DND-41 (cell line): ENCODE results near the gene TMEM243.

Experiments
- ATAC-seq: fragments of 200-7000 bp; cut with Tn5 transposase; 3 replicates; pipeline ENCODE4 v1.9.1; 2021; ENCODE audit warnings: low read depth; ENCODE audit not compliant: insufficient read depth
- DNase-seq: peaks from one replicate; pipeline ENCODE4 v3.0.0-alpha.2; 2020
- H2AFZ ChIP-seq: 2 replicates; pipeline ENCODE4 v1.6.0; 2012; ENCODE audit warnings: low read depth, low read length
- H3K27ac ChIP-seq: 2 replicates; pipeline ENCODE4 v1.5.1; 2012; ENCODE audit warnings: low read length, inconsistent platforms
- H3K27me3 ChIP-seq: fragments of 200-600 bp; sonication (generic); 2 replicates; pipeline ENCODE4 v1.6.0; 2012; ENCODE audit warnings: low read length, mild to moderate bottlenecking, inconsistent platforms; ENCODE audit not compliant: insufficient read depth, poor library complexity
- H3K36me3 ChIP-seq: 2 replicates; pipeline ENCODE4 v1.5.1; 2012; ENCODE audit warnings: low read length, inconsistent platforms; ENCODE audit not compliant: insufficient read depth
- H3K4me1 ChIP-seq: 2 replicates; pipeline ENCODE4 v1.5.1; 2012; ENCODE audit warnings: mild to moderate bottlenecking, low read length; ENCODE audit not compliant: insufficient read depth
- H3K4me2 ChIP-seq: 2 replicates; pipeline ENCODE4 v1.6.0; 2012; ENCODE audit warnings: mild to moderate bottlenecking, moderate library complexity, low read length, inconsistent platforms; ENCODE audit not compliant: insufficient read depth
- H3K4me3 ChIP-seq, 2 experiments: fragments of 200-600 bp in 1 of 2; shearing (Covaris generic) in 1 of 2; 2 replicates each; pipeline ENCODE4 v1.5.1; 2012 to 2016; ENCODE audit warnings: inconsistent platforms in 2 of 2, low read length in 2 of 2, mild to moderate bottlenecking in 2 of 2, low read depth in 1 of 2, moderate library complexity in 1 of 2
- H3K79me2 ChIP-seq: 2 replicates; pipeline ENCODE4 v1.6.0; 2012; ENCODE audit warnings: low read length, inconsistent platforms; ENCODE audit not compliant: insufficient read depth
- H3K9ac ChIP-seq: 2 replicates; pipeline ENCODE4 v1.6.0; 2012; ENCODE audit warnings: low read depth, mild to moderate bottlenecking, inconsistent platforms, low read length, moderate library complexity
- H3K9me3 ChIP-seq: 2 replicates; pipeline ENCODE4 v1.5.1; 2012; ENCODE audit warnings: low read length, moderate library complexity, mild to moderate bottlenecking, inconsistent platforms; ENCODE audit not compliant: insufficient read depth, severe bottlenecking
- H4K20me1 ChIP-seq: 2 replicates; pipeline ENCODE4 v1.6.0; 2012; ENCODE audit warnings: low read length; ENCODE audit not compliant: insufficient read depth
- CTCF ChIP-seq: IDR thresholded peaks from 2 replicates; pipeline ENCODE4 v1.5.1; 2012; ENCODE audit warnings: borderline replicate concordance, low read length, moderate library complexity, mild to moderate bottlenecking; ENCODE audit not compliant: poor library complexity, severe bottlenecking; ENCODE audit errors: extremely low read depth
- EZH2 ChIP-seq: IDR thresholded peaks from 3 replicates; pipeline ENCODE4 v1.6.1; 2012; ENCODE audit warnings: borderline replicate concordance, low read depth, mild to moderate bottlenecking, moderate library complexity, low read length, inconsistent platforms; ENCODE audit not compliant: severe bottlenecking

TMEM243 gene

GRCh38 chr7:87154569-87154968, 65.0 kb downstream of the TMEM243 start:
- H3K4me2 ChIP-seq: peak overlapping the region; percentile 82
- peak overlapping the region; percentile 100 for H3K9ac ChIP-seq
- no peaks in the 10 kb centered on the region for H3K9me3 ChIP-seq
- peaks cover 46% of the 10 kb centered on the region for H3K4me1 ChIP-seq
- no peak overlapping the region for H2AFZ ChIP-seq
- H3K4me3 ChIP-seq: peak overlapping the region; percentile 81 to 96; a peak in 3 of 4 replicates
- H3K27me3 ChIP-seq: no peaks in the 10 kb centered on the region
- H3K27ac ChIP-seq: peak overlapping the region; percentile 94; the same call in 1 of the 2 replicates
- no peak for DNase-seq
- no peak for ATAC-seq
- no peak for TF ChIP-seq CTCF
- TF ChIP-seq EZH2: no peak
- peaks cover 76% of the 10 kb centered on the region for H3K79me2 ChIP-seq
- H4K20me1 ChIP-seq: peaks cover 49% of the 10 kb centered on the region; the same call in 1 of the 2 replicates
- peaks cover 31% of the 10 kb centered on the region for H3K36me3 ChIP-seq

- Histone ChIP-seq H3K4me1 (peaks cover 46% of the 10 kb centered on the region), H3K4me3 (peak overlapping the region; percentile 81 to 96; a peak in 3 of 4 replicates), H3K79me2 (peaks cover 72% of the 10 kb centered on the region), H3K27me3 (no peaks in the 10 kb centered on the region), H3K27ac (peak overlapping the region; percentile 94), H3K9me3 (no peaks in the 10 kb centered on the region), H3K36me3 (peaks cover 27% of the 10 kb centered on the region), H2AFZ (no peak overlapping the region), H3K9ac (peak overlapping the region; percentile 100), H4K20me1 (peaks cover 45% of the 10 kb centered on the region; the same call in 1 of the 2 replicates), H3K4me2 (peak overlapping the region; percentile 82)
- ATAC-seq (no peak), DNase-seq (no peak)
- TF ChIP-seq EZH2 (no peak), CTCF (no peak)
These were observed 65.4 kb downstream of the TMEM243 start for GRCh38 chr7:87154166-87154565.

- peaks cover 61% of the 10 kb centered on the region for H3K79me2 ChIP-seq
- H3K9me3 ChIP-seq: no peaks in the 10 kb centered on the region
These were observed 66.5 kb downstream of the TMEM243 start for GRCh38 chr7:87152897-87153641.

More at GRCh38 chr7:87152897-87153641, 66.5 kb downstream of the TMEM243 start:
- ATAC-seq: peak; percentile 46
- H4K20me1 ChIP-seq: peaks cover 42% of the 10 kb centered on the region; the same call in 1 of the 2 replicates
- H2AFZ ChIP-seq: peak overlapping the region; percentile 87
- H3K27ac ChIP-seq: peak overlapping the region; percentile 94
- H3K27me3 ChIP-seq: no peaks in the 10 kb centered on the region
- DNase-seq: peak; percentile 44
- peak overlapping the region; percentile 82 for H3K4me2 ChIP-seq
- peaks cover 46% of the 10 kb centered on the region for H3K4me1 ChIP-seq
- H3K36me3 ChIP-seq: peaks cover 26% of the 10 kb centered on the region
- TF ChIP-seq EZH2 (no peak), CTCF (no peak)
- peak overlapping the region; percentile 81 to 96 for H3K4me3 ChIP-seq
- H3K9ac ChIP-seq: peak overlapping the region; percentile 100
